Measurements from ENCODE around the gene ZNF639. TPM values are rescaled to one million over a fixed set of nuclear protein-coding genes. Genes with fewer than 3 reads are reported as not detected.

Gene ZNF639
- total RNA-seq, 4 donors from 2014 or later = 59.0 to 97.4 (median 76.4) TPM

DNA sequence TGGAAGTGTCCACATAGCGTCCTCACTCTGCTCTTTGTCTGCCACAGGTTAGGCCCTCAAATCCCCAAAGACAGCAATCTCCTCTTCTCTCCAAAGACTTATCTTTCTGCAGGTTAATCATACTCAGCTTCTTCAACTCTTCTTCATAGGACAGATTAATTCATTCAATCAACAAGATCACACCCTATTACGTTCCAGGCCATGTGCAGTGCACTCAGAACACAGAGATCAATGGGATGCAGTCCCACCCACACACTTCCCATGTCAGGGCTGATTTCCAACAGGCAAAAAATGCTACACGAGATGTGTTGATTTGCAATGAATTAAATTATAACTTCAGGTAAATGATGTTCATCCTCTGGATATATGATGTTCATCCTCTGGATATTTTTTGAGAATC lies 33.5 kb upstream of the ZNF639 start:
- no peaks in the 10 kb centered on the region for H3K9me3 ChIP-seq
- H3K36me3 ChIP-seq = no peaks in the 10 kb centered on the region
- no peak for DNase-seq
- H3K27ac ChIP-seq = no peak overlapping the region
- no peaks in the 10 kb centered on the region for H3K4me1 ChIP-seq
- WGBS, 2 donors = 51 to 64% methylated on average over 3 of the region's 3 CpGs
- no peaks in the 10 kb centered on the region for H3K27me3 ChIP-seq
- H3K4me3 ChIP-seq (replicated peaks in 1 of 3) = no peak overlapping the region
- intact Hi-C loops (cut with DNase I) = no loop called here
- TF ChIP-seq POLR2A (IDR thresholded peaks at IDR 0.05) = no peak

- TF ChIP-seq, protein P1, sequence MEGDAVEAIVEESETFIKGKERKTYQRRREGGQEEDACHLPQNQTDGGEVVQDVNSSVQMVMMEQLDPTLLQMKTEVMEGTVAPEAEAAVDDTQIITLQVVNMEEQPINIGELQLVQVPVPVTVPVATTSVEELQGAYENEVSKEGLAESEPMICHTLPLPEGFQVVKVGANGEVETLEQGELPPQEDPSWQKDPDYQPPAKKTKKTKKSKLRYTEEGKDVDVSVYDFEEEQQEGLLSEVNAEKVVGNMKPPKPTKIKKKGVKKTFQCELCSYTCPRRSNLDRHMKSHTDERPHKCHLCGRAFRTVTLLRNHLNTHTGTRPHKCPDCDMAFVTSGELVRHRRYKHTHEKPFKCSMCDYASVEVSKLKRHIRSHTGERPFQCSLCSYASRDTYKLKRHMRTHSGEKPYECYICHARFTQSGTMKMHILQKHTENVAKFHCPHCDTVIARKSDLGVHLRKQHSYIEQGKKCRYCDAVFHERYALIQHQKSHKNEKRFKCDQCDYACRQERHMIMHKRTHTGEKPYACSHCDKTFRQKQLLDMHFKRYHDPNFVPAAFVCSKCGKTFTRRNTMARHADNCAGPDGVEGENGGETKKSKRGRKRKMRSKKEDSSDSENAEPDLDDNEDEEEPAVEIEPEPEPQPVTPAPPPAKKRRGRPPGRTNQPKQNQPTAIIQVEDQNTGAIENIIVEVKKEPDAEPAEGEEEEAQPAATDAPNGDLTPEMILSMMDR (IDR thresholded peaks at IDR 0.05) = no peak
- no peak for TF ChIP-seq POLR2A (IDR thresholded peaks at IDR 0.05)
- Histone ChIP-seq H3K27ac (no peak overlapping the region), H3K4me3 (replicated peaks in 1 of 3) (no peak overlapping the region), H3K36me3 (no peaks in the 10 kb centered on the region), H3K9me3 (no peaks in the 10 kb centered on the region), H3K27me3 (no peaks in the 10 kb centered on the region), H3K4me1 (no peaks in the 10 kb centered on the region)
- no peak for DNase-seq
- intact Hi-C loops (cut with DNase I) = no loop called here
- 89 to 91% methylated on average over 2 of the region's 2 CpGs for WGBS, 2 donors
These were observed 30.4 kb upstream of the ZNF639 start for GRCh38 chr3:179292450-179292849.

GRCh38 chr3:179297971-179298725 lies 24.7 kb upstream of the ZNF639 start:
- intact Hi-C loops (cut with DNase I) = no loop called here
- Histone ChIP-seq H3K27ac (no peak overlapping the region), H3K36me3 (no peaks in the 10 kb centered on the region), H3K4me3 (replicated peaks in 1 of 3) (no peak overlapping the region), H3K27me3 (no peaks in the 10 kb centered on the region), H3K4me1 (no peaks in the 10 kb centered on the region), H3K9me3 (no peaks in the 10 kb centered on the region)
- WGBS, 2 donors = 69 to 81% methylated on average over 5 of the region's 5 CpGs
- no peak for DNase-seq
- TF ChIP-seq, protein P1 (IDR thresholded peaks at IDR 0.05) = no peak
- no peak for TF ChIP-seq POLR2A (IDR thresholded peaks at IDR 0.05)

DNA sequence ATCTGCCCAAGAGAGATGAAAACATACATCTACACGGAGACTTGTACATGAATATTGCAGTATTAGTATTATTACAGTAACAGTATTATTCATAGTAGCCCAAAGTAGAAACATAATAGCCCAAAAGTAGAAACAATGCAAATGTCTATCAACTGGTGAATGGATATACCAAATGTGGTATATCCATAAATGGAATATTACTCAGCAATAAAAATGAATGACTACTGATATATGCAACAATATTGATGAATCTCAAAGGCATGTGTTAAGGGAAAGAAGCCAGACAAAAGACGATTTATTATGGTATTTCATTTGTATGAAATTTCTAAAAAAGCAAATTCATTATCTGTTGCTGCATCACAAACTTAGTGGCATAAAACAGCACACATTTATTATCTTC lies 23.5 kb upstream of the ZNF639 start:
- 84 to 92% methylated on average over 2 of the region's 2 CpGs for WGBS, 2 donors

DNA sequence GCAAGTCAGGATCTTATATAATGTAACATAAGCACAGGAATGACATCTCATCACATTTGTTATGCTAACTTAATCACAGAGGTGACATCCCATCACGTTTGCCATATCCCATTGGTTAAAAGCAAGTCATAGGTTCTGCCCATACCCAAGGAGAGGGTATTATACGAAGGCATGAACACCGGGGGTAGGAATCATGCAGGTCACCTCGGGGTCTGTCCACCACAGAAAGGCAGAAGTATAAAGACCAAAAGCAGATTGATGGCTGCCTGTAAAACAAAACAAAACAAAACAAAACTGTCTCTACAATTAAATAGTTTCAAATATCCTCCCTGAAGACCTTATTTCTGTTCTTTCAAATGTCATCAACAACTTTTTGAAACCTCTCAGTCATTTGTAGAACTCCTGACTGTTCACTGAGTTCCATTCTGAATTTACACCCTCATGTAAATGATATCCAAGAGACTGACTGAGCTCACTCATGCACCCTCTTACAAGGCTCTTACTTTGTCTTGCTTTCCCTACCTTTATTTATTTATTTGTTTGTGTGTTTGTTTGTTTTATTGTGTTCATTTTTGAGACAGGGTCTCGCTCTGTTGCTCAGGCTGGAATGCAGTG lies 22.7 kb upstream of the ZNF639 start:
- Histone ChIP-seq H3K27ac (no peak overlapping the region), H3K27me3 (no peaks in the 10 kb centered on the region), H3K9me3 (no peaks in the 10 kb centered on the region), H3K4me1 (no peaks in the 10 kb centered on the region), H3K36me3 (no peaks in the 10 kb centered on the region), H3K4me3 (replicated peaks in 1 of 3) (no peak overlapping the region)
- DNase-seq = no peak
- no peak for TF ChIP-seq POLR2A (IDR thresholded peaks at IDR 0.05)
- TF ChIP-seq, protein P1 (IDR thresholded peaks at IDR 0.05) = no peak
- 89 to 90% methylated on average over 5 of the region's 5 CpGs for WGBS, 2 donors
- intact Hi-C loops (cut with DNase I) = no loop called here

More for the DNA sequence above, 23.5 kb upstream of the ZNF639 start:
- Histone ChIP-seq H3K36me3 (no peaks in the 10 kb centered on the region), H3K4me1 (no peaks in the 10 kb centered on the region), H3K27ac (no peak overlapping the region), H3K4me3 (replicated peaks in 1 of 3) (no peak overlapping the region), H3K9me3 (no peaks in the 10 kb centered on the region), H3K27me3 (no peaks in the 10 kb centered on the region)
- intact Hi-C loops (cut with DNase I) = no loop called here
- DNase-seq = no peak
- TF ChIP-seq, protein P1 (IDR thresholded peaks at IDR 0.05) = no peak
- TF ChIP-seq POLR2A (IDR thresholded peaks at IDR 0.05) = no peak

Measured in thyroid gland (tissue), 4 donors.